ENCODE results near the gene GMPR. TPM values are rescaled to one million over a fixed set of nuclear protein-coding genes. Genes with fewer than 3 reads are reported as not detected.
"Not testable (repeated sequence)": the region's sequence is repeated elsewhere in the genome, so short reads cannot be mapped to it uniquely, and the experiment has no call there.

Gene GMPR
- total and polyA plus RNA-seq, 3 experiments from 2014 or later, result 0.66 to 1.4 (median 0.82) TPM

GRCh38 chr6:16253399-16254144 lies 15.2 kb downstream of the GMPR start:
- Mint-ChIP-seq H3K27me3 (peaks cover 2 to 6% of the 10 kb centered on the region in 2 donors), H3K9me3 (no peaks in the 10 kb centered on the region), H3K36me3 (peaks cover 0 to 12% (median 0%) of the 10 kb centered on the region in 3 donors), H3K27ac (no peak overlapping the region), H3K4me3 (no peak overlapping the region), H3K4me1 (peaks cover 0 to 5% (median 3%) of the 10 kb centered on the region in 3 donors)
- POLR2A ChIA-PET, result no interaction called here
- Histone ChIP-seq H3K4me1 (ENCODE audit: insufficient read depth, low read length) (no peaks in the 10 kb centered on the region), H3K27ac (ENCODE audit: low read depth, low read length) (no peak overlapping the region), H3K27me3 (ENCODE audit: insufficient read depth, low read length, poor library complexity, severe bottlenecking) (no peaks in the 10 kb centered on the region), H3K4me3 (ENCODE audit: low read length) (no peak overlapping the region), H3K9me3 (ENCODE audit: low read length) (no peaks in the 10 kb centered on the region), H3K36me3 (ENCODE audit: insufficient read depth, low read length) (no peaks in the 10 kb centered on the region)
- CTCF ChIA-PET, result no interaction called here
- no peak for DNase-seq

- Histone ChIP-seq H3K36me3 (ENCODE audit: insufficient read depth, low read length) (no peaks in the 10 kb centered on the region), H3K9me3 (ENCODE audit: low read length) (no peaks in the 10 kb centered on the region), H3K27ac (ENCODE audit: low read depth, low read length) (no peak overlapping the region), H3K4me1 (ENCODE audit: insufficient read depth, low read length) (no peaks in the 10 kb centered on the region), H3K27me3 (ENCODE audit: insufficient read depth, low read length, poor library complexity, severe bottlenecking) (no peaks in the 10 kb centered on the region), H3K4me3 (ENCODE audit: low read length) (no peak overlapping the region)
- CTCF ChIA-PET, result no interaction called here
- no peak overlapping the region for H3K27ac Mint-ChIP-seq
- H3K4me3 Mint-ChIP-seq, result no peak overlapping the region
- peaks cover 0 to 12% (median 0%) of the 10 kb centered on the region in 3 donors for H3K36me3 Mint-ChIP-seq
- no peaks in the 10 kb centered on the region for H3K9me3 Mint-ChIP-seq
- DNase-seq, result no peak
- H3K27me3 Mint-ChIP-seq, result peaks cover 2 to 6% of the 10 kb centered on the region in 2 donors
- peaks cover 0 to 5% (median 3%) of the 10 kb centered on the region in 3 donors for H3K4me1 Mint-ChIP-seq
- POLR2A ChIA-PET, result no interaction called here
Measured at GRCh38 chr6:16254535-16254934, 16.1 kb downstream of the GMPR start.

- Histone ChIP-seq H3K4me3 (ENCODE audit: low read length) (no peak overlapping the region), H3K9me3 (ENCODE audit: low read length) (no peaks in the 10 kb centered on the region), H3K27ac (ENCODE audit: low read depth, low read length) (no peak overlapping the region), H3K4me1 (ENCODE audit: insufficient read depth, low read length) (no peaks in the 10 kb centered on the region), H3K36me3 (ENCODE audit: insufficient read depth, low read length) (no peaks in the 10 kb centered on the region), H3K27me3 (ENCODE audit: insufficient read depth, low read length, poor library complexity, severe bottlenecking) (no peaks in the 10 kb centered on the region)
- Mint-ChIP-seq H3K27ac (no peak overlapping the region), H3K27me3 (peaks cover 0 to 6% of the 10 kb centered on the region in 2 donors), H3K4me3 (no peak overlapping the region), H3K9me3 (no peaks in the 10 kb centered on the region), H3K4me1 (peaks cover 0 to 5% (median 3%) of the 10 kb centered on the region in 3 donors), H3K36me3 (peaks cover 0 to 12% (median 0%) of the 10 kb centered on the region in 3 donors)
- DNase-seq, result no peak
- CTCF ChIA-PET, result no interaction called here
- POLR2A ChIA-PET, result no interaction called here
Measured at GRCh38 chr6:16256781-16257180, 18.4 kb downstream of the GMPR start.

- Mint-ChIP-seq H3K4me3 (no peak overlapping the region), H3K36me3 (peaks cover 0 to 8% (median 0%) of the 10 kb centered on the region in 3 donors), H3K27ac (no peak overlapping the region), H3K27me3 (peaks cover 0 to 6% of the 10 kb centered on the region in 2 donors), H3K4me1 (no peaks in the 10 kb centered on the region), H3K9me3 (no peaks in the 10 kb centered on the region)
- no peak overlapping the region for H3K27ac ChIP-seq (ENCODE audit: low read depth, low read length)
- ChIA-PET CTCF (no interaction called here), POLR2A (no interaction called here)
- H3K36me3 ChIP-seq (ENCODE audit: insufficient read depth, low read length), result no peaks in the 10 kb centered on the region
- no peaks in the 10 kb centered on the region for H3K4me1 ChIP-seq (ENCODE audit: insufficient read depth, low read length)
- no peaks in the 10 kb centered on the region for H3K27me3 ChIP-seq (ENCODE audit: insufficient read depth, low read length, poor library complexity, severe bottlenecking)
- no peak for DNase-seq
- H3K9me3 ChIP-seq (ENCODE audit: low read length), result no peaks in the 10 kb centered on the region
- H3K4me3 ChIP-seq (ENCODE audit: low read length), result no peak overlapping the region
Measured at GRCh38 chr6:16257999-16258708, 19.8 kb downstream of the GMPR start.

GRCh38 chr6:16258709-16259075 lies 20.3 kb downstream of the GMPR start:
- no peak overlapping the region for H3K27ac Mint-ChIP-seq
- Histone ChIP-seq H3K9me3 (ENCODE audit: low read length) (no peaks in the 10 kb centered on the region), H3K27ac (ENCODE audit: low read depth, low read length) (no peak overlapping the region), H3K4me3 (ENCODE audit: low read length) (no peak overlapping the region), H3K4me1 (ENCODE audit: insufficient read depth, low read length) (no peaks in the 10 kb centered on the region), H3K27me3 (ENCODE audit: insufficient read depth, low read length, poor library complexity, severe bottlenecking) (no peaks in the 10 kb centered on the region), H3K36me3 (ENCODE audit: insufficient read depth, low read length) (no peaks in the 10 kb centered on the region)
- ChIA-PET CTCF (no interaction called here), POLR2A (no interaction called here)
- H3K4me1 Mint-ChIP-seq, result no peaks in the 10 kb centered on the region
- DNase-seq, result no peak
- H3K4me3 Mint-ChIP-seq, result no peak overlapping the region
- peaks cover 0 to 6% of the 10 kb centered on the region in 2 donors for H3K27me3 Mint-ChIP-seq
- H3K36me3 Mint-ChIP-seq, result peaks cover 0 to 4% (median 0%) of the 10 kb centered on the region in 3 donors
- H3K9me3 Mint-ChIP-seq, result no peaks in the 10 kb centered on the region

GRCh38 chr6:16259604-16260003 lies 21.2 kb downstream of the GMPR start:
- H3K4me1 Mint-ChIP-seq; H3K27ac ChIP-seq (ENCODE audit: low read depth, low read length); H3K4me3 Mint-ChIP-seq; H3K27ac Mint-ChIP-seq; POLR2A ChIA-PET; H3K27me3 Mint-ChIP-seq; H3K27me3 ChIP-seq (ENCODE audit: insufficient read depth, low read length, poor library complexity, severe bottlenecking); H3K9me3 Mint-ChIP-seq; H3K9me3 ChIP-seq (ENCODE audit: low read length); DNase-seq; CTCF ChIA-PET; H3K4me3 ChIP-seq (ENCODE audit: low read length); H3K36me3 ChIP-seq (ENCODE audit: insufficient read depth, low read length); H3K4me1 ChIP-seq (ENCODE audit: insufficient read depth, low read length); H3K36me3 Mint-ChIP-seq: not testable (repeated sequence)

- H3K9me3 Mint-ChIP-seq; H3K4me3 Mint-ChIP-seq; H3K4me3 ChIP-seq (ENCODE audit: low read length); H3K36me3 Mint-ChIP-seq; DNase-seq; H3K27ac Mint-ChIP-seq; H3K36me3 ChIP-seq (ENCODE audit: insufficient read depth, low read length); CTCF ChIA-PET; H3K4me1 Mint-ChIP-seq; H3K27ac ChIP-seq (ENCODE audit: low read depth, low read length); H3K27me3 Mint-ChIP-seq; H3K9me3 ChIP-seq (ENCODE audit: low read length); POLR2A ChIA-PET; H3K4me1 ChIP-seq (ENCODE audit: insufficient read depth, low read length); H3K27me3 ChIP-seq (ENCODE audit: insufficient read depth, low read length, poor library complexity, severe bottlenecking): not testable (repeated sequence)
Measured at GRCh38 chr6:16260602-16261001, 22.2 kb downstream of the GMPR start.

- H3K27ac ChIP-seq (ENCODE audit: low read depth, low read length); DNase-seq; H3K4me3 ChIP-seq (ENCODE audit: low read length); H3K36me3 ChIP-seq (ENCODE audit: insufficient read depth, low read length); H3K9me3 Mint-ChIP-seq; CTCF ChIA-PET; H3K36me3 Mint-ChIP-seq; H3K4me1 ChIP-seq (ENCODE audit: insufficient read depth, low read length); H3K9me3 ChIP-seq (ENCODE audit: low read length); H3K27me3 ChIP-seq (ENCODE audit: insufficient read depth, low read length, poor library complexity, severe bottlenecking); H3K27me3 Mint-ChIP-seq; H3K4me3 Mint-ChIP-seq; H3K27ac Mint-ChIP-seq; POLR2A ChIA-PET; H3K4me1 Mint-ChIP-seq: not testable (repeated sequence)
Measured at GRCh38 chr6:16262773-16263172, 24.4 kb downstream of the GMPR start.
